SK-N-SH (cell line): ENCODE measurements around the gene CCL2. TPM values are rescaled to one million over a fixed set of nuclear protein-coding genes. Genes with fewer than 3 reads are reported as not detected.

Experiments
- CTCF ChIA-PET: fragments of 300-600, 350-600 bp; formaldehyde crosslinking; extraction: SDS; loops from one replicate; lab custom pipeline; 2021; lab: Yijun Ruan, JAX
- POLR2A ChIA-PET: fragments of 350-600 bp; sonication (Branson Sonifier 250); formaldehyde crosslinking; extraction: SDS; loops from one replicate; lab custom pipeline; 2020; ENCODE audit warnings: antibody characterized with exemption, inconsistent platforms; lab: Yijun Ruan, JAX
- DNase-seq: peaks from one replicate; pipeline ENCODE4 v3.0.0; 2012
- H2AFZ ChIP-seq: fragments of 200-600 bp; sonication (generic); 2 replicates; pipeline ENCODE4 v1.8.1; 2016; ENCODE audit warnings: antibody characterized with exemption, mild to moderate bottlenecking, low read depth
- H3F3A ChIP-seq: fragments of 200-600 bp; sonication (generic); replicated peaks from 2 replicates; pipeline ENCODE3; 2016; ENCODE audit warnings: antibody characterized with exemption, mild to moderate bottlenecking; ENCODE audit not compliant: insufficient read depth
- H3K27ac ChIP-seq, 2 experiments: fragments of 200-500 bp in 1 of 2; fragments of 200-600 bp in 1 of 2; sonication (Bioruptor generic) in 1 of 2; sonication (generic), shearing (Covaris generic) in 1 of 2; 2 replicates each; pipeline versions ENCODE4 v1.5.1 to v1.6.1; 2014 to 2016; ENCODE audit warnings: low read depth in 2 of 2, inconsistent platforms in 1 of 2, low read length in 1 of 2, mild to moderate bottlenecking in 1 of 2, mixed read lengths in 1 of 2
- H3K27me3 ChIP-seq: fragments of 200-600 bp; sonication (generic), shearing (Covaris generic); 2 replicates; pipeline ENCODE4 v1.6.1; 2016; ENCODE audit warnings: mixed run types; ENCODE audit not compliant: insufficient read depth
- H3K36me3 ChIP-seq, 2 experiments: fragments of 200-500 bp in 1 of 2; fragments of 200-600 bp in 1 of 2; sonication (Bioruptor generic) in 1 of 2; sonication (generic) in 1 of 2; replicated peaks in 1 of 2; 2 replicates each; pipeline versions ENCODE3 to v1.5.1; 2014 to 2016; ENCODE audit warnings: low read length in 1 of 2, mild to moderate bottlenecking in 1 of 2; ENCODE audit not compliant: insufficient read depth in 2 of 2, control insufficient read depth in 1 of 2
- H3K4me1 ChIP-seq, 2 experiments: fragments of 200-500 bp in 1 of 2; fragments of 200-600 bp in 1 of 2; sonication (Bioruptor generic) in 1 of 2; sonication (generic), shearing (Covaris generic) in 1 of 2; 2 replicates each; pipeline versions ENCODE4 v1.5.1 to v1.6.1; 2014 to 2016; ENCODE audit warnings: low read depth in 1 of 2, low read length in 1 of 2, mixed run types in 1 of 2; ENCODE audit not compliant: insufficient read depth in 2 of 2, control insufficient read depth in 1 of 2
- H3K4me2 ChIP-seq: fragments of 200-600 bp; sonication (generic), shearing (Covaris generic); 2 replicates; pipeline ENCODE4 v1.6.1; 2017; ENCODE audit warnings: mixed run types
- H3K4me3 ChIP-seq, 2 experiments: fragments of 200-500 bp in 1 of 2; fragments of 200-600 bp in 1 of 2; sonication (Bioruptor generic) in 1 of 2; sonication (generic), shearing (Covaris generic) in 1 of 2; 2 replicates each; pipeline versions ENCODE4 v1.5.1 to v1.8.1; 2014 to 2016; ENCODE audit warnings: low read depth in 2 of 2, inconsistent platforms in 1 of 2, low read length in 1 of 2, mild to moderate bottlenecking in 1 of 2, mixed read lengths in 1 of 2, moderate library complexity in 1 of 2
- H3K79me2 ChIP-seq: fragments of 200-600 bp; sonication (generic); 2 replicates; pipeline ENCODE4 v1.8.1; 2017; ENCODE audit warnings: mild to moderate bottlenecking; ENCODE audit not compliant: insufficient read depth
- H3K9ac ChIP-seq: fragments of 200-600 bp; sonication (generic); 2 replicates; pipeline ENCODE4 v1.6.1; 2017; ENCODE audit warnings: mixed run types
- H3K9me2 ChIP-seq: fragments of 200-600 bp; sonication (generic); 2 replicates; pipeline ENCODE4 v1.6.1; 2017; ENCODE audit warnings: mixed run types
- H3K9me3 ChIP-seq: fragments of 200-600 bp; sonication (generic); 2 replicates; pipeline ENCODE4 v1.6.1; 2017; ENCODE audit warnings: mixed run types, mild to moderate bottlenecking, moderate library complexity
- H4K20me1 ChIP-seq: fragments of 200-600 bp; sonication (generic); 2 replicates; pipeline ENCODE4 v1.6.1; 2017; ENCODE audit warnings: mild to moderate bottlenecking, mixed run types; ENCODE audit not compliant: insufficient read depth
- CHD2 ChIP-seq: fragments of 150-350 bp; IDR thresholded peaks from 2 replicates; pipeline ENCODE4 v1.6.1; 2018; ENCODE audit warnings: low read length; ENCODE audit not compliant: partially characterized antibody
- EP300 ChIP-seq, 2 experiments: IDR thresholded peaks; 2 replicates each; pipeline versions ENCODE4 v1.4.0 to v1.6.1; 2012; ENCODE audit warnings: borderline replicate concordance in 1 of 2, low read depth in 1 of 2, low read length in 1 of 2
- FOSL2 ChIP-seq: IDR thresholded peaks from 2 replicates; pipeline ENCODE4 v1.4.0; 2012; ENCODE audit warnings: low read depth, mild to moderate bottlenecking, moderate library complexity, borderline replicate concordance
- FOXJ3 ChIP-seq: sonication (generic); formaldehyde crosslinking; IDR thresholded peaks from 2 replicates; pipeline ENCODE4 v1.5.1; 2020; ENCODE audit warnings: mild to moderate bottlenecking, missing genetic modification reagents
- FOXM1 ChIP-seq: IDR thresholded peaks from 2 replicates; pipeline ENCODE4 v1.4.0; 2012; ENCODE audit warnings: low read depth, mild to moderate bottlenecking
- GATA2 ChIP-seq: sonication (generic); formaldehyde crosslinking; IDR thresholded peaks from 2 replicates; pipeline ENCODE4 v1.5.0; 2020; ENCODE audit warnings: mild to moderate bottlenecking, missing genetic modification reagents
- JUND ChIP-seq: IDR thresholded peaks from 2 replicates; pipeline ENCODE4 v1.4.0; 2012
- MEF2A ChIP-seq: IDR thresholded peaks from 2 replicates; pipeline ENCODE4 v1.4.0; 2012; ENCODE audit warnings: low read depth, borderline replicate concordance
- NFIC ChIP-seq: IDR thresholded peaks from 2 replicates; pipeline ENCODE4 v1.4.0; 2012; ENCODE audit warnings: borderline replicate concordance
- RFX5 ChIP-seq: IDR thresholded peaks from 2 replicates; pipeline ENCODE4 v1.6.1; 2012; ENCODE audit warnings: mild to moderate bottlenecking, improper control_type of control experiment, low read length
- TAF1 ChIP-seq: IDR thresholded peaks from 2 replicates; pipeline ENCODE4 v1.6.1; 2012; ENCODE audit warnings: low read depth, mild to moderate bottlenecking, low read length, moderate library complexity, borderline replicate concordance
- TCF12 ChIP-seq: IDR thresholded peaks from 2 replicates; pipeline ENCODE4 v1.4.0; 2012
- TEAD4 ChIP-seq: IDR thresholded peaks from 2 replicates; pipeline ENCODE4 v1.4.0; 2012; ENCODE audit warnings: mild to moderate bottlenecking, borderline replicate concordance; ENCODE audit not compliant: insufficient read depth
- YY1 ChIP-seq: IDR thresholded peaks from 2 replicates; pipeline ENCODE4 v1.4.0; 2012; ENCODE audit warnings: low read depth, mild to moderate bottlenecking
- WGBS: methylation state at CpG from one replicate; pipeline ENCODE4 v1.1.6; 2017; ENCODE audit warnings: low lambda C conversion rate; 5-methylcytosine and 5-hydroxymethylcytosine counted together
- polyA plus RNA-seq, 3 experiments: library from polyadenylated mRNA; depleted of rRNA; stranded (reverse); fragments of >200 nt; gene quantifications; 2 replicates each; pipeline ENCODE4 v1.2.3, GENCODE V29; 2012
- TF ChIP-seq, protein P1 (sequence below): IDR thresholded peaks from 2 replicates; pipeline ENCODE4 v1.6.1; 2012; ENCODE audit warnings: mild to moderate bottlenecking, low read depth, low read length, moderate library complexity
- TF ChIP-seq, protein P2 (sequence below): IDR thresholded peaks from 2 replicates; pipeline ENCODE4 v1.4.0; 2012; ENCODE audit warnings: low read depth, borderline replicate concordance
- TF ChIP-seq, protein P3 (sequence below): IDR thresholded peaks from 2 replicates; pipeline ENCODE4; 2012
- TF ChIP-seq, protein P4 (sequence below): fragments of 150-350 bp; IDR thresholded peaks from 2 replicates; pipeline ENCODE4 v1.6.1; 2017; ENCODE audit warnings: antibody characterized with exemption, low read length, low read depth, borderline replicate concordance
- TF ChIP-seq, protein P5 (sequence below): IDR thresholded peaks from 2 replicates; pipeline ENCODE4 v1.4.0; 2012; ENCODE audit warnings: low read depth, borderline replicate concordance

Gene CCL2
- polyA plus RNA-seq, 1 of the 3 experiments (the other 2 are of a cell fraction) = 210 TPM

DNA sequence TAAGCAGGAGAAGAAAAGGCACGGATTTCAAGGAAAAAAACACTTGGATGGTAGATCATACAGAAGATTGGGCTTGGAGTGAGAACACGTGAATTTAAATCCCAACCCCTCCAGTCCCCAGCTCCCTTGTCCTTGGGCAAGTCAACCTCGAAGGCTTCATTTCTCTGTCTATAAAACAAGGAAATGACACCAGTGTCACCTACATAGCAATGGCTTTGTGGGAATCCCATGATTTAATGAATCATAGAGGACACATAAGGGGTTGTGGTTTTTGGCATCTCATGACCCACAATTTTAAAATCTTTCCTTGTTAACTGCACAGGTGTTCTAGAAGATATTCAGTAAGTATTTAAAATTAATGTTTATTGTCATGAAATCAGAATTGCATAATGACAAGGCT lies 8.2 kb upstream of the CCL2 start (continued):
- no peak for TF ChIP-seq FOSL2
- TF ChIP-seq FOXM1 = no peak
- TF ChIP-seq GATA2 = no peak
- TF ChIP-seq CHD2 = no peak
- TF ChIP-seq, protein P1, sequence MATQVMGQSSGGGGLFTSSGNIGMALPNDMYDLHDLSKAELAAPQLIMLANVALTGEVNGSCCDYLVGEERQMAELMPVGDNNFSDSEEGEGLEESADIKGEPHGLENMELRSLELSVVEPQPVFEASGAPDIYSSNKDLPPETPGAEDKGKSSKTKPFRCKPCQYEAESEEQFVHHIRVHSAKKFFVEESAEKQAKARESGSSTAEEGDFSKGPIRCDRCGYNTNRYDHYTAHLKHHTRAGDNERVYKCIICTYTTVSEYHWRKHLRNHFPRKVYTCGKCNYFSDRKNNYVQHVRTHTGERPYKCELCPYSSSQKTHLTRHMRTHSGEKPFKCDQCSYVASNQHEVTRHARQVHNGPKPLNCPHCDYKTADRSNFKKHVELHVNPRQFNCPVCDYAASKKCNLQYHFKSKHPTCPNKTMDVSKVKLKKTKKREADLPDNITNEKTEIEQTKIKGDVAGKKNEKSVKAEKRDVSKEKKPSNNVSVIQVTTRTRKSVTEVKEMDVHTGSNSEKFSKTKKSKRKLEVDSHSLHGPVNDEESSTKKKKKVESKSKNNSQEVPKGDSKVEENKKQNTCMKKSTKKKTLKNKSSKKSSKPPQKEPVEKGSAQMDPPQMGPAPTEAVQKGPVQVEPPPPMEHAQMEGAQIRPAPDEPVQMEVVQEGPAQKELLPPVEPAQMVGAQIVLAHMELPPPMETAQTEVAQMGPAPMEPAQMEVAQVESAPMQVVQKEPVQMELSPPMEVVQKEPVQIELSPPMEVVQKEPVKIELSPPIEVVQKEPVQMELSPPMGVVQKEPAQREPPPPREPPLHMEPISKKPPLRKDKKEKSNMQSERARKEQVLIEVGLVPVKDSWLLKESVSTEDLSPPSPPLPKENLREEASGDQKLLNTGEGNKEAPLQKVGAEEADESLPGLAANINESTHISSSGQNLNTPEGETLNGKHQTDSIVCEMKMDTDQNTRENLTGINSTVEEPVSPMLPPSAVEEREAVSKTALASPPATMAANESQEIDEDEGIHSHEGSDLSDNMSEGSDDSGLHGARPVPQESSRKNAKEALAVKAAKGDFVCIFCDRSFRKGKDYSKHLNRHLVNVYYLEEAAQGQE = no peak
- TF ChIP-seq RFX5 = no peak
- no peak for TF ChIP-seq FOXJ3 (CRISPR knock-in tag)
- TF ChIP-seq, protein P2, sequence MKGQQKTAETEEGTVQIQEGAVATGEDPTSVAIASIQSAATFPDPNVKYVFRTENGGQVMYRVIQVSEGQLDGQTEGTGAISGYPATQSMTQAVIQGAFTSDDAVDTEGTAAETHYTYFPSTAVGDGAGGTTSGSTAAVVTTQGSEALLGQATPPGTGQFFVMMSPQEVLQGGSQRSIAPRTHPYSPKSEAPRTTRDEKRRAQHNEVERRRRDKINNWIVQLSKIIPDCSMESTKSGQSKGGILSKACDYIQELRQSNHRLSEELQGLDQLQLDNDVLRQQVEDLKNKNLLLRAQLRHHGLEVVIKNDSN = no peak
- TF ChIP-seq YY1 = no peak
- TF ChIP-seq EP300 (IDR thresholded peaks at IDR 0.05; ENCODE audit: borderline replicate concordance in 1 of 2, low read depth in 1 of 2, low read length in 1 of 2) = no peak

DNA sequence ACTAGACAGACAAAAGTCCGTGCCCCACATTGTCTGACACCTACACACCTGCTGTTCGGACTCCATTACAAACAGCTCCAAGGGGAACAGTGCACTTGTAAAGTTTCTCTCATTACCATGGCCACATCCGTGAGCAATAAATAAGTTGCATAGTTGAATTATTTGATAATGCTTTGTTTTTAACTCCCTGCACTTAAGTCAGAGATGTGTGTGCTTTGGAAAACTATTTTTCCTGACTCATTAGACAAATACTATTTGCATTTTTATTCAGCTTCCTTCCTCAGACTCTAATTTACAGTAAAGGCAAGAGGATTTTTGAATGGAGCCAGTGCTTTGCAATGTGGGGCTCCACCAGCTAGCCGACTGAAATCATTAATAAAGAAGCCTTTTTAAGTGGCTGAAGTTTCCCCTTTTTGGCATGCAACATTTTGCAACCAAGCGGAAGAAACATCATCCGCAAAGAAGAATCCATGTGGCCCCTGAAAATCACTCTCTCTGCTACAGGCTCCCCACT lies 6.5 kb upstream of the CCL2 start:
- ChIA-PET CTCF (interaction anchor here (2.7 to 3.4 kb wide), 2 partner anchors 48 to 112 kb away, joined by 10 to 12 read pairs; no protein-coding TSS in a partner anchor), POLR2A (no interaction called here)
- Histone ChIP-seq H3K4me3 (no peak overlapping the region), H3K27ac (peak overlapping the region; percentile 34 to 98), H3K36me3 (no peaks in the 10 kb centered on the region), H3K4me2 (peak overlapping the region; percentile 60), H3K9ac (peak overlapping the region; percentile 70), H3F3A (peaks cover 36% of the 10 kb centered on the region), H3K27me3 (no peaks in the 10 kb centered on the region), H4K20me1 (no peaks in the 10 kb centered on the region), H3K79me2 (no peaks in the 10 kb centered on the region), H3K9me2 (no peaks in the 10 kb centered on the region), H2AFZ (no peak overlapping the region), H3K4me1 (peaks cover 23 to 49% of the 10 kb centered on the region in 2 experiments)
- 42% methylated on average over 6 of the region's 6 CpGs for WGBS
- no peak for DNase-seq
- TF ChIP-seq MEF2A = peak; percentile 72; the same call in 1 of the 2 replicates
- peak; percentile 48; the same call in 1 of the 2 replicates for TF ChIP-seq TCF12
- peak; percentile 35; the same call in 1 of the 2 replicates for TF ChIP-seq JUND
- TF ChIP-seq, protein P3, sequence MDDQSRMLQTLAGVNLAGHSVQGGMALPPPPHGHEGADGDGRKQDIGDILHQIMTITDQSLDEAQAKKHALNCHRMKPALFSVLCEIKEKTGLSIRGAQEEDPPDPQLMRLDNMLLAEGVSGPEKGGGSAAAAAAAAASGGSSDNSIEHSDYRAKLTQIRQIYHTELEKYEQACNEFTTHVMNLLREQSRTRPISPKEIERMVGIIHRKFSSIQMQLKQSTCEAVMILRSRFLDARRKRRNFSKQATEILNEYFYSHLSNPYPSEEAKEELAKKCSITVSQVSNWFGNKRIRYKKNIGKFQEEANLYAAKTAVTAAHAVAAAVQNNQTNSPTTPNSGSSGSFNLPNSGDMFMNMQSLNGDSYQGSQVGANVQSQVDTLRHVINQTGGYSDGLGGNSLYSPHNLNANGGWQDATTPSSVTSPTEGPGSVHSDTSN = peak; percentile 40; the same call in 1 of the 2 replicates
- TF ChIP-seq, protein P4, sequence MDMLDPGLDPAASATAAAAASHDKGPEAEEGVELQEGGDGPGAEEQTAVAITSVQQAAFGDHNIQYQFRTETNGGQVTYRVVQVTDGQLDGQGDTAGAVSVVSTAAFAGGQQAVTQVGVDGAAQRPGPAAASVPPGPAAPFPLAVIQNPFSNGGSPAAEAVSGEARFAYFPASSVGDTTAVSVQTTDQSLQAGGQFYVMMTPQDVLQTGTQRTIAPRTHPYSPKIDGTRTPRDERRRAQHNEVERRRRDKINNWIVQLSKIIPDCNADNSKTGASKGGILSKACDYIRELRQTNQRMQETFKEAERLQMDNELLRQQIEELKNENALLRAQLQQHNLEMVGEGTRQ = no peak
- peak in 1 of 2 experiments; percentile 65; a peak in 1 of 4 replicates for TF ChIP-seq EP300 (IDR thresholded peaks at IDR 0.05; ENCODE audit: borderline replicate concordance in 1 of 2, low read depth in 1 of 2, low read length in 1 of 2)
- TF ChIP-seq TEAD4 = 0 out of 2 replicates have a peak, but pooled peaks have one; percentile 17
- TF ChIP-seq TAF1 = no peak
- TF ChIP-seq, protein P5, sequence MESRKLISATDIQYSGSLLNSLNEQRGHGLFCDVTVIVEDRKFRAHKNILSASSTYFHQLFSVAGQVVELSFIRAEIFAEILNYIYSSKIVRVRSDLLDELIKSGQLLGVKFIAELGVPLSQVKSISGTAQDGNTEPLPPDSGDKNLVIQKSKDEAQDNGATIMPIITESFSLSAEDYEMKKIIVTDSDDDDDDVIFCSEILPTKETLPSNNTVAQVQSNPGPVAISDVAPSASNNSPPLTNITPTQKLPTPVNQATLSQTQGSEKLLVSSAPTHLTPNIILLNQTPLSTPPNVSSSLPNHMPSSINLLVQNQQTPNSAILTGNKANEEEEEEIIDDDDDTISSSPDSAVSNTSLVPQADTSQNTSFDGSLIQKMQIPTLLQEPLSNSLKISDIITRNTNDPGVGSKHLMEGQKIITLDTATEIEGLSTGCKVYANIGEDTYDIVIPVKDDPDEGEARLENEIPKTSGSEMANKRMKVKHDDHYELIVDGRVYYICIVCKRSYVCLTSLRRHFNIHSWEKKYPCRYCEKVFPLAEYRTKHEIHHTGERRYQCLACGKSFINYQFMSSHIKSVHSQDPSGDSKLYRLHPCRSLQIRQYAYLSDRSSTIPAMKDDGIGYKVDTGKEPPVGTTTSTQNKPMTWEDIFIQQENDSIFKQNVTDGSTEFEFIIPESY = no peak
- peak; percentile 24; the same call in 1 of the 2 replicates for TF ChIP-seq NFIC
- TF ChIP-seq, all 33 proteins: peak for 7
- no peaks in the 10 kb centered on the region for H3K9me3 ChIP-seq
